Gastrocnemius medialis (tissue), 4 donors: ENCODE measurements around the gene ZNF513.

Experiments used
- CTCF ChIP-seq, 5 experiments: fragments of 450-650 bp in 3 of 5; fragments of 200-600 bp in 2 of 5; sonication (generic) in 2 of 5; IDR thresholded peaks in 4 of 5; conservative IDR thresholded peaks in 1 of 5; 1 replicate in 4 of 5; 2 replicates in 1 of 5; pipeline ENCODE4 v1.5.1; 2016 to 2019; ENCODE audit warnings: antibody characterized with exemption in 5 of 5, mild to moderate bottlenecking in 3 of 5, moderate library complexity in 3 of 5
- POLR2A ChIP-seq, 2 donors: fragments of 450-650 bp; IDR thresholded peaks; one replicate each; pipeline ENCODE4 v1.6.1; 2017; ENCODE audit warnings: antibody characterized with exemption in 2 of 2, mild to moderate bottlenecking in 2 of 2, moderate library complexity in 2 of 2

GRCh38 chr2:27412419-27413152 is 32.1 kb upstream of the ZNF513 start:
- TF ChIP-seq CTCF (IDR thresholded peaks at IDR 0.05 in 4 of 5, conservative IDR thresholded peaks at IDR 0.05 in 1 of 5) = no peak
- TF ChIP-seq POLR2A (IDR thresholded peaks at IDR 0.05) = no peak
